Pulmonary artery endothelial cell (primary cell): ENCODE data around the gene PHGDH. TPM values are rescaled to one million over a fixed set of nuclear protein-coding genes. Genes with fewer than 3 reads are reported as not detected.
"Not testable (repeated sequence)": the region's sequence is repeated elsewhere in the genome, so short reads cannot be mapped to it uniquely, and the experiment has no call there.

ENCODE experiments used
- DNase-seq: peaks from one replicate; pipeline ENCODE4 v3.0.0-alpha.2; 2011; ENCODE audit warnings: low read depth, low spot score
- total RNA-seq: library from RNA; depleted of rRNA; stranded (reverse); fragments of >200 nt; gene quantifications from 2 replicates; pipeline ENCODE4 v1.2.3, GENCODE V29; 2014

Gene PHGDH
- total RNA-seq, 1 donor from 2014 or later = 46.4 TPM

- no peak for DNase-seq
Observed at GRCh38 chr1:119762409-119762808, 50.7 kb downstream of the PHGDH start.

- DNase-seq = no peak
Observed at GRCh38 chr1:119762953-119763352, 51.2 kb downstream of the PHGDH start.

- DNase-seq = no peak
Observed at GRCh38 chr1:119764220-119764619, 52.5 kb downstream of the PHGDH start.

GRCh38 chr1:119766374-119766794 is 54.6 kb downstream of the PHGDH start:
- DNase-seq = no peak

- DNase-seq = no peak
Observed at GRCh38 chr1:119767486-119767885, 55.8 kb downstream of the PHGDH start.

GRCh38 chr1:119768778-119769177 is 57.0 kb downstream of the PHGDH start, which contains the start of gene HMGCS2:
TSS of gene HMGCS2 (minus strand) at chr1:119768905. CDS start at chr1:119768844, 61 bp downstream.
- DNase-seq = no peak

GRCh38 chr1:119771016-119771415 is 59.3 kb downstream of the PHGDH start:
- no peak for DNase-seq

GRCh38 chr1:119771770-119772169 is 60.0 kb downstream of the PHGDH start:
- no peak for DNase-seq

- no peak for DNase-seq
Observed at GRCh38 chr1:119772298-119772697, 60.6 kb downstream of the PHGDH start.

- DNase-seq = no peak
Observed at GRCh38 chr1:119773711-119774241, 62.0 kb downstream of the PHGDH start.

- no peak for DNase-seq
Observed at GRCh38 chr1:119774746-119775490, 63.2 kb downstream of the PHGDH start.

- no peak for DNase-seq
Observed at GRCh38 chr1:119778359-119778758, 66.6 kb downstream of the PHGDH start.

- no peak for DNase-seq
Observed at GRCh38 chr1:119778886-119779560, 67.3 kb downstream of the PHGDH start.

GRCh38 chr1:119779869-119780356 is 68.2 kb downstream of the PHGDH start:
- DNase-seq = no peak

- no peak for DNase-seq
Observed at GRCh38 chr1:119781434-119782210, 69.9 kb downstream of the PHGDH start.

- no peak for DNase-seq
Observed at GRCh38 chr1:119782631-119783325, 71.0 kb downstream of the PHGDH start.

- DNase-seq = no peak
Observed at GRCh38 chr1:119783354-119784185, 71.8 kb downstream of the PHGDH start.

- DNase-seq = no peak
Observed at GRCh38 chr1:119784191-119784781, 72.6 kb downstream of the PHGDH start.

- not testable (repeated sequence) for DNase-seq
Observed at GRCh38 chr1:119786046-119786445, 74.3 kb downstream of the PHGDH start.
